Choroid plexus epithelial cell (primary cell): ENCODE measurements around the gene ZNF672.

Source experiments
- DNase-seq: peaks from one replicate; pipeline ENCODE4 v3.0.0-alpha.2; 2010; ENCODE audit warnings: low read depth
- H3K4me3 ChIP-seq: 2 replicates; pipeline ENCODE4 v1.5.1; 2011; ENCODE audit warnings: low read depth, mild to moderate bottlenecking, control low read depth, low read length, moderate library complexity
- TF ChIP-seq, protein P1 (sequence below): conservative IDR thresholded peaks from 2 replicates; pipeline ENCODE4 v1.5.1; 2011; ENCODE audit warnings: low read depth, mild to moderate bottlenecking, control low read depth, inconsistent platforms, low read length, moderate library complexity

Gene ZNF672

DNA sequence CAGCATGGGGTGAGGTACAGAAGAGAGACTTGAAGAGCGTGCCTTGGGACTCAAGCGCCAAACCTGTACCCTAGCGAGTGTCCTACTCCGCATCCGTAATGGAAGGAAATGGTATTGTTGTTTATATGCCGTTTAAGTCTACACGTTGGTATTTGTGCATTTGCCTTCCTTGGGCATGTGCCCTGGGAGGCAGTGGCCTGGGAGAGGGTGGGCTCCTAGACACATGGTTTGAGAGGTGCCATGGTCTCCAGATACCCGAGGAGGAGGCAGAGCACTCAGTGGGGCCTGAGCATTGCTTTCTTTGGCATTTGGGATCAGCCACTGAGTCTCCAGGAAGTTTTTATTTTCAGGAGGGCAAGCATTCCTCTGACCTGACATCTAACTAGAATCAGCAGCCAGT lies 6.5 kb downstream of the ZNF672 start:
- TF ChIP-seq, protein P1, sequence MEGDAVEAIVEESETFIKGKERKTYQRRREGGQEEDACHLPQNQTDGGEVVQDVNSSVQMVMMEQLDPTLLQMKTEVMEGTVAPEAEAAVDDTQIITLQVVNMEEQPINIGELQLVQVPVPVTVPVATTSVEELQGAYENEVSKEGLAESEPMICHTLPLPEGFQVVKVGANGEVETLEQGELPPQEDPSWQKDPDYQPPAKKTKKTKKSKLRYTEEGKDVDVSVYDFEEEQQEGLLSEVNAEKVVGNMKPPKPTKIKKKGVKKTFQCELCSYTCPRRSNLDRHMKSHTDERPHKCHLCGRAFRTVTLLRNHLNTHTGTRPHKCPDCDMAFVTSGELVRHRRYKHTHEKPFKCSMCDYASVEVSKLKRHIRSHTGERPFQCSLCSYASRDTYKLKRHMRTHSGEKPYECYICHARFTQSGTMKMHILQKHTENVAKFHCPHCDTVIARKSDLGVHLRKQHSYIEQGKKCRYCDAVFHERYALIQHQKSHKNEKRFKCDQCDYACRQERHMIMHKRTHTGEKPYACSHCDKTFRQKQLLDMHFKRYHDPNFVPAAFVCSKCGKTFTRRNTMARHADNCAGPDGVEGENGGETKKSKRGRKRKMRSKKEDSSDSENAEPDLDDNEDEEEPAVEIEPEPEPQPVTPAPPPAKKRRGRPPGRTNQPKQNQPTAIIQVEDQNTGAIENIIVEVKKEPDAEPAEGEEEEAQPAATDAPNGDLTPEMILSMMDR: no peak
- no peak for DNase-seq
- H3K4me3 ChIP-seq: no peak overlapping the region

DNA sequence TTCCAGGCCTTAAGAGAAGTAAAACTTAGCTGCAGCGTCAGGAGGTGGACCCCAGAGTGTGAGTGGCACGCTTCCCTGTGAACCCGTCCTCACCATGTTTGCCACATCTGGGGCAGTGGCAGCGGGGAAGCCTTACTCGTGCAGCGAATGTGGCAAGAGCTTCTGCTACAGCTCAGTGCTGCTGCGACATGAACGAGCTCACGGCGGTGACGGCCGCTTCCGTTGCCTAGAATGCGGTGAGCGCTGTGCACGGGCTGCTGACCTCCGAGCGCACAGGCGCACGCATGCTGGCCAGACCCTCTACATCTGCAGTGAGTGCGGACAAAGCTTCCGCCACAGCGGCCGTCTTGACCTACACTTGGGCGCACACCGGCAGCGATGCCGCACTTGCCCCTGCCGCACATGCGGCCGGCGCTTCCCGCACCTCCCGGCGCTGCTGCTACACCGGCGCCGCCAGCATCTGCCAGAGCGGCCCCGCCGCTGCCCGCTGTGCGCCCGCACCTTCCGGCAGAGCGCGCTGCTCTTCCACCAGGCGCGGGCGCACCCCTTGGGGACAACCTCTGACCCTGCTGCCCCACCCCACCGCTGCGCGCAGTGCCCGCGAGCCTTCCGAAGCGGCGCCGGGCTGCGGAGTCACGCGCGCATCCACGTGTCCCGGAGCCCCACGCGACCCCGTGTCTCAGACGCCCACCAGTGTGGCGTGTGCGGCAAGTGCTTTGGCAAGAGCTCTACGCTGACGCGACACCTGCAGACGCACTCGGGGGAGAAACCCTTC lies 9.3 kb downstream of the ZNF672 start:
- no peak for DNase-seq
- TF ChIP-seq, protein P1: no peak
- no peak overlapping the region for H3K4me3 ChIP-seq

DNA sequence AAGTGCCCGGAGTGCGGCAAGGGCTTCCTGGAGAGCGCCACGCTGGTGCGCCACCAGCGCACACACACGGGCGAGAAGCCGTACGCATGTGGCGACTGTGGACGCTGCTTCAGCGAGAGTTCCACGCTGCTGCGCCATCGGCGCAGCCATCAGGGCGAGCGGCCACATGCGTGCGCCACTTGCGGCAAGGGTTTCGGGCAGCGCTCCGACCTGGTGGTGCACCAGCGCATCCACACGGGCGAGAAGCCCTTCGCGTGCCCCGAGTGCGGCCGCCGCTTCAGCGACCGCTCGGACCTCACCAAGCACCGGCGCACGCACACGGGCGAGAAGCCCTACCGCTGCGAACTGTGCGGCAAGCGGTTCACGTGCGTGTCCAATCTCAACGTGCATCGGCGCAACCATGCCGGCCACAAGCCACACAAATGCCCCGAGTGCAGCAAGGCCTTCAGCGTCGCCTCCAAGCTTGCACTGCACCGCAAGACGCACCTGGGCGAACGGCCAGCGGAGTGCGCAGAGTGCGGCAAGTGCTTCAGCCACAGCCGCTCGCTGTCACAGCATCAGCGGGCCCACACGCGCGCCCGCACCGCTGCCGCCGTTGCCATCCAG lies 10.0 kb downstream of the ZNF672 start:
- H3K4me3 ChIP-seq: no peak overlapping the region
- DNase-seq: no peak
- TF ChIP-seq, protein P1: no peak

- no peak for DNase-seq
- TF ChIP-seq, protein P1: no peak
- no peak overlapping the region for H3K4me3 ChIP-seq
Measured at GRCh38 chr1:248848602-248849001, 10.6 kb downstream of the ZNF672 start.

GRCh38 chr1:248849152-248849551 lies 11.1 kb downstream of the ZNF672 start:
- no peak for DNase-seq
- H3K4me3 ChIP-seq: no peak overlapping the region
- TF ChIP-seq, protein P1: no peak

GRCh38 chr1:248849637-248850036 lies 11.6 kb downstream of the ZNF672 start:
- DNase-seq: no peak
- no peak overlapping the region for H3K4me3 ChIP-seq
- TF ChIP-seq, protein P1: no peak

GRCh38 chr1:248850124-248850523 lies 12.1 kb downstream of the ZNF672 start:
- TF ChIP-seq, protein P1: no peak

More at GRCh38 chr1:248850124-248850523, 12.1 kb downstream of the ZNF672 start:
- no peak overlapping the region for H3K4me3 ChIP-seq
- no peak for DNase-seq
